ENCODE results near the gene CFAP300.

Gene CFAP300

DNA sequence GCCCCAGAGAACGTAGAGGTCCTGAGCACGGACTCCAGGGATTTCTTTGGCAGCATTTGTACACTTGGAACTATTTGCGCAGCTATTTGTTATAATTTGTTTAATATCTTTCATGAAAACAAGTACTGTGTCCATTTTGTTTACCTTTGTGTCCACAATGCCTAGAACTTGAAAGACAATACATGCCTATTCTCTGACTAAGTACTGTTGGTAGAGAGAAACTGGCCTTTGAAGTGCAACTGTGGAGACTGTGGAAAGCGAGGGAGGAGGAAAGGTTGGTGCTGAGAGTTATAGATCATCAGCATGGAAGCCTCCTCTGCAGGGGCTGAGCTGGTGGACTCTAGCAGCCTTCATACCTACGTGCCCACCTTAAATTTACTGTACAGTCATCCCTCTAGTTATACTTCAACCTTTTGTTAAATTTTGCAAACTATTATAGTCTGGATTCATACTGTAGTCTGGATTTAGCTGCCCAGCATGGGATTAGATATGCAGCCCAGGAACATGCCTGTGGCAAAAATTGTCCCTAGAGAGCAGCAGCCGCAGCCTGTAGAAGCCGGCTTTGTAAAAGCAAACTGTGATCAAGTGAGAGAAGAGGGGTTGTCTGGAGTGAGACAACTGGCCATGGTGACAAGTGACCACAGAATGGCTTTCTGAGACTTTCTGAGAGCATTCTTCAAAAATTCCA, 38.8 kb downstream of the CFAP300 start:
- H3K36me3 ChIP-seq (ENCODE audit: control insufficient read depth, insufficient read depth, low read length), result no peaks in the 10 kb centered on the region
- H3K27me3 ChIP-seq (ENCODE audit: control insufficient read depth, insufficient read depth, low read length), result no peaks in the 10 kb centered on the region
- no peaks in the 10 kb centered on the region for H3K9me3 ChIP-seq (ENCODE audit: control insufficient read depth, insufficient read depth, low read length)
- no peak overlapping the region for H3K9ac ChIP-seq (ENCODE audit: low read depth, low read length)
- H3K4me3 ChIP-seq (ENCODE audit: low read depth, low read length), result no peak overlapping the region
- H3K4me1 ChIP-seq (ENCODE audit: control insufficient read depth, insufficient read depth, low read length), result no peaks in the 10 kb centered on the region

DNA sequence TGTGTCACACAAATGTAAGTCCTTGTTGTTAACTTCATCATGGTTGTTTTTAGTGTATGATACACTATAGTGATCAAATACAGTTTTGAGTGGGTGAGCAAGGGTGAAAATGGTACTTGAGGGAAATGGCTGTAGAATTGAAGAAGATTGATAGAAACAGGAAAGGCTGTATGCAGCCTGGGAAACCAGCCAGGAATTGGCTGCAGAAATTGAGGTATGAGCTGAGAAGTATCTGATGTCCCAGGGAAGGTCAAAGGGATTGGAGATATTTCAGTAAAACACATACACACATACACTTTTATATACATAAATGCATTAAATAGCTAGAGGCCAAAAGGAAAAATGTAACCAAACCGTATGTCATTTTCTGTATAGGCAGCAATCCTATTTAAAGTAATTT, 49.9 kb downstream of the CFAP300 start:
- Histone ChIP-seq H3K27me3 (ENCODE audit: control insufficient read depth, insufficient read depth, low read length) (no peaks in the 10 kb centered on the region), H3K4me3 (ENCODE audit: low read depth, low read length) (no peak overlapping the region)

DNA sequence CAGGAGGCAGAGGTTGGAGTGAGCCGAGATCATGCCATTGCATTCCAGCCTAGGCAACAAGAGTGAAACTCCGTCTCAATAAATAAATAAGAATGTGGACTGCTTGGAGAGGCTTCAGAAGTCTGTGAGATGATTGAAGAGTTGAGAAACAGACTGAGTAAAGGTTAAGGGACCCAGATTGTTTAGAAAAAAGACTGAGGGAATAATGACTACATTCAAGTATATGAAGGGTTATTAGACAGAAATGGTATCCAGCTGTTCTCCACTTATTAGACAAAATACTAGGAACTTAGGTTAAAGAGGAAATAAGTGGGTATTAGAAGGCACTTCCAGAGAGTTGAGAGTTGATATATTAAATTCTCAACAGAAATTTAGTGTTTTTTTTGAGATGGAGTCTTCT, 52.5 kb downstream of the CFAP300 start:
- Histone ChIP-seq H3K9ac (ENCODE audit: low read depth, low read length) (no peak overlapping the region), H3K4me3 (ENCODE audit: low read depth, low read length) (no peak overlapping the region)

More for the DNA sequence above, 49.9 kb downstream of the CFAP300 start:
- no peaks in the 10 kb centered on the region for H3K36me3 ChIP-seq (ENCODE audit: control insufficient read depth, insufficient read depth, low read length)
- H3K9ac ChIP-seq (ENCODE audit: low read depth, low read length), result no peak overlapping the region
- H3K9me3 ChIP-seq (ENCODE audit: control insufficient read depth, insufficient read depth, low read length), result no peaks in the 10 kb centered on the region
- no peaks in the 10 kb centered on the region for H3K4me1 ChIP-seq (ENCODE audit: control insufficient read depth, insufficient read depth, low read length)

DNA sequence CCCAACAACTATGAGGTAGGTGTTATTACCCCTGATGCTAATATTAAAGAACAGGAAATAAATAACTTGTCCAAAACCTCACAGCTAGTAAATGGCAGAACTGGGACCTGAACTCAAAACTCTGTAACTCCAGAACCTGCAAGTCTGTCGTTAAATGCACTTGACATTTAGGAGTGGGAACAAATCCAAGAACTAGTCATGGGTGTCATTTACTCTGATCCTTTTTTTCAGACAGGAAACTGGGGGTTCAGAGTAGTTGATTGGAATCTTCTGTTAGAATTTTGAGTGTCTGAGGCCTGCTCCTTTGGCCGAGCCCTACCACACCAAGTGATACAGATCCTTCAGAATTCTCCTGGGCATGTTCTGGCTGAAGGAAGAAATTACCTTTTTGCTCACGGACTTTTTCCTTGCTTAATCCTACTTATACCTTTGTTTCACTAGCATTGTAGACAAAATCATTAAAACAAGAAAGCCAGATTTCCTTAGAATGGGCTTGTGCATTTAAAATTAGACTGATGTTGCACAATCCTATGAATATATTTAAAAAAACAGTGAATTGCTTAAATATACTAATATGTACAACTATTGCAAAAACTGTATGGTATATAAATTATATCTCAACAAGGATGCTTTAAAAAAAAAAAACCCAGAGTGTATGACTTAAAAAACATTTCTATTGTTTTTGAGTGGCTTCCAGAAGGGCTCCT, 61.6 kb downstream of the CFAP300 start:
- peaks cover 7% of the 10 kb centered on the region for H3K27me3 ChIP-seq (ENCODE audit: control insufficient read depth, insufficient read depth, low read length)
- H3K9ac ChIP-seq (ENCODE audit: low read depth, low read length), result no peak overlapping the region
- no peaks in the 10 kb centered on the region for H3K36me3 ChIP-seq (ENCODE audit: control insufficient read depth, insufficient read depth, low read length)
- H3K9me3 ChIP-seq (ENCODE audit: control insufficient read depth, insufficient read depth, low read length), result no peaks in the 10 kb centered on the region
- H3K4me3 ChIP-seq (ENCODE audit: low read depth, low read length), result peak overlapping the region; percentile 78
- peaks cover 3% of the 10 kb centered on the region for H3K4me1 ChIP-seq (ENCODE audit: control insufficient read depth, insufficient read depth, low read length)

More for the DNA sequence above, 52.5 kb downstream of the CFAP300 start:
- no peaks in the 10 kb centered on the region for H3K9me3 ChIP-seq (ENCODE audit: control insufficient read depth, insufficient read depth, low read length)
- no peaks in the 10 kb centered on the region for H3K27me3 ChIP-seq (ENCODE audit: control insufficient read depth, insufficient read depth, low read length)
- H3K36me3 ChIP-seq (ENCODE audit: control insufficient read depth, insufficient read depth, low read length), result no peaks in the 10 kb centered on the region
- no peaks in the 10 kb centered on the region for H3K4me1 ChIP-seq (ENCODE audit: control insufficient read depth, insufficient read depth, low read length)

DNA sequence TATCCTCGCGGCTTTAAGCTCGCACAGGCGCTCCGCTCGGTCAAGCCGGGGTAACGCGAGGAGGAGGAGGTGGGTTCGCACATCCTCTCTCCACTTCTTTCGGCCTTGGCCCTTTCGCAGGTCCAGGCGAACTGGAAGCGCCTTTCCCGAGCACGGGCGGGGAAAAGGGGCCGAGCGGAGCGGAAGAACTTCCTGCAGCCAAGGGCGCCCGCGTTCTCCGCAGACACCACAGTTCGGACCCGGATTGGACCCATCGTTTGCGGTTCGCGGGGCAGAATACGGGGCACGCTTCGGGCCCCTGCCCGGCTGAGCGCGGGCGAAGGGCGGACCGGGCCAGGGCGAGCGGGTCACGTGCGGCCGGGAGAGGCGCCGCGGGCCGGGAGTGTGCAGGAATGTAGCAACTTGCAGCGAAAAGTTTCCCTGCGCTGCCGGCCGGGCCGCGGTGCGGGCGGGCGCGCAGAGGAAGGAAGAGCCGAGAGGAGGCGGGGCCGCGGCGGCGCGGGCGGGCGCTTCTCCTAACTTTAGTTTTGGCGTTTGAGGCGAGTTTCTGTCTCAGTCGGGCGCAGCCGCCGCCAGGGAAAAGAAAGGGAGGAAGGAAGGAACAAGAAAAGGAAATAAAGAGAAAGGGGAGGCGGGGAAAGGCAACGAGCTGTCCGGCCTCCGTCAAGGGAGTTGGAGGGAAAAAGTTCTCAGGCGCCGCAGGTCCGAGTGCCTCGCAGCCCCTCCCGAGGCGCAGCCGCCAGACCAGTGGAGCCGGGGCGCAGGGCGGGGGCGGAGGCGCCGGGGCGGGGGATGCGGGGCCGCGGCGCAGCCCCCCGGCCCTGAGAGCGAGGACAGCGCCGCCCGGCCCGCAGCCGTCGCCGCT, 62.9 kb downstream of the CFAP300 start, which contains the start of gene YAP1:
YAP1 (plus strand) TSS at position 552 of the 865 bp plus-strand sequence. CDS start 402 bp downstream, outside the sequence.
- Histone ChIP-seq H3K4me3 (ENCODE audit: low read depth, low read length) (peak within 1 kb of the TSS; percentile 78), H3K36me3 (ENCODE audit: control insufficient read depth, insufficient read depth, low read length) (no peaks in the 10 kb centered on the region), H3K27me3 (ENCODE audit: control insufficient read depth, insufficient read depth, low read length) (peaks cover 7% of the 10 kb centered on the region), H3K9me3 (ENCODE audit: control insufficient read depth, insufficient read depth, low read length) (no peaks in the 10 kb centered on the region), H3K4me1 (ENCODE audit: control insufficient read depth, insufficient read depth, low read length) (peaks cover 13% of the 10 kb centered on the region), H3K9ac (ENCODE audit: low read depth, low read length) (peak within 1 kb of the TSS; percentile 89)

DNA sequence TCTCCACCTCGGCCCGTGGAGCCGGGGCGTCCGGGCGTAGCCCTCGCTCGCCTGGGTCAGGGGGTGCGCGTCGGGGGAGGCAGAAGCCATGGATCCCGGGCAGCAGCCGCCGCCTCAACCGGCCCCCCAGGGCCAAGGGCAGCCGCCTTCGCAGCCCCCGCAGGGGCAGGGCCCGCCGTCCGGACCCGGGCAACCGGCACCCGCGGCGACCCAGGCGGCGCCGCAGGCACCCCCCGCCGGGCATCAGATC, 63.4 kb downstream of the CFAP300 start:
- H3K27me3 ChIP-seq (ENCODE audit: control insufficient read depth, insufficient read depth, low read length), result peaks cover 7% of the 10 kb centered on the region
- peaks cover 14% of the 10 kb centered on the region for H3K4me1 ChIP-seq (ENCODE audit: control insufficient read depth, insufficient read depth, low read length)
- H3K9me3 ChIP-seq (ENCODE audit: control insufficient read depth, insufficient read depth, low read length), result no peaks in the 10 kb centered on the region
- peak overlapping the region; percentile 89 for H3K9ac ChIP-seq (ENCODE audit: low read depth, low read length)
- peak overlapping the region; percentile 78 for H3K4me3 ChIP-seq (ENCODE audit: low read depth, low read length)
- no peaks in the 10 kb centered on the region for H3K36me3 ChIP-seq (ENCODE audit: control insufficient read depth, insufficient read depth, low read length)

DNA sequence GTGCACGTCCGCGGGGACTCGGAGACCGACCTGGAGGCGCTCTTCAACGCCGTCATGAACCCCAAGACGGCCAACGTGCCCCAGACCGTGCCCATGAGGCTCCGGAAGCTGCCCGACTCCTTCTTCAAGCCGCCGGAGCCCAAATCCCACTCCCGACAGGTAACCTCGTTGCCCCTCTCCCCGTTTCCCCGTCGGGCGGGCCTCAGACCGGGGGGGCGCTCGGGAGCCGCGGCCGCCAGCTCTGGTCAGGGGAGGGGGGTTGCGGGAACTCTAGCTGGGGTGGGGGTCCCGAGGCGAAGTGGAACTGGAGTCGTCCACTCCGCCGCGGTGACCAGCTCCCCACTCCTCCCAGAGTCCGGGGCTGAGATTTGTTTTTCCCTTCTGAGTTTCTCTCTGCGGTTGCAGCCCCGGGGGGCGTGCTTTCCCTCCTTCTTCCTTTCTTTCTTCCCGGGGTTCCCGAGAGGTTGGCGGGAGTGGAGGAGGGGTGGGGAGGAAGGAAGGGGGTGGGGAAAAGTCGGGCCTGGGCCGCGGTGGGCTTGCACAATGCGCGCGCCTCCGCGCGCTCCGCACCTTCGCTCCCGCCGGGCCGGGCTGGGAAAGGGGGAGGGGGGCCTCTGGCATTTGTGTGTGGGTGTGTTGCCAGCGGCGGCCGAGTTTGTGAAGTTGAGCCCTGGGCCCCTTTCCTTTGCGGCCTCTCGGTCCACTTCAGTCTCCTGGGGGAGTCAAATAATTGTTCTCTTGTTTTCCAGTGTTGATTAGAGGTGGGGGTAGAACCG, 64.0 kb downstream of the CFAP300 start:
- H3K9me3 ChIP-seq (ENCODE audit: control insufficient read depth, insufficient read depth, low read length), result no peaks in the 10 kb centered on the region
- H3K27me3 ChIP-seq (ENCODE audit: control insufficient read depth, insufficient read depth, low read length), result peaks cover 7% of the 10 kb centered on the region
- peak overlapping the region; percentile 78 for H3K4me3 ChIP-seq (ENCODE audit: low read depth, low read length)
- no peaks in the 10 kb centered on the region for H3K36me3 ChIP-seq (ENCODE audit: control insufficient read depth, insufficient read depth, low read length)
- peak overlapping the region; percentile 92 for H3K9ac ChIP-seq (ENCODE audit: low read depth, low read length)
- H3K4me1 ChIP-seq (ENCODE audit: control insufficient read depth, insufficient read depth, low read length), result peaks cover 20% of the 10 kb centered on the region

DNA sequence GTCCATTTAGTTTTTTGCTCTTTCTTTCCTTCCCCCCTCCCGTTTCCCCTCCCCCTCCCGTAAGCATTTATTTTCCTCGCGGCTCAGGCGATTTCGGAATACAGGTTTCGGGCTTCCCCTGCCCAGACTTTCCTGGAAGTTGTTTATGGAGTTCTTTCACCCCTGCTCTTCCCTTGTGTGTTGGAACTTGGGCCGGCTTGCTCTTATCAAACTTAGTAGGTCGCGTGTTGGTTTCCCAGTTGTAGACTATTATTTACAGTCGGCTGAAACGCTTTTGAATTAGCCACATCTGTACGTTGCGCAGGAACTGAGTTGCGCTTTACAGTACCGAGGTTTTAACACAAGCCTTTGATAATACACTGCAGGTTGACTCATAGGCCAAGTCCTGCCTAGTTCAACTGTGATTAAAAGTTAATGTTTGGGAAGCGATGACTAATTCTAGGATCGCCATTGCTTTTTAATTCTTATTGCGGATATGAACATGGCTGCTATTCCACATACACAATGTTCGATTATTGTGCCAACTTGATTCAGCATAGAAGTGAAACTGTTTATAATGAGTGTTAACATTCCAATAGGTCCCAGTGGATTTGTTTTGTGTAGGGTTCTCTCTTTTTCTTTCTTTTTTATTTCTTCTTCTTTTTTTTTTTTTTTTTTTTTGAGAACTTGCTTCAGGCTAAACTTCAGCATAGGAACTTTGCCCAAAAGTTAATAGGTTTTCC, 64.7 kb downstream of the CFAP300 start:
- Histone ChIP-seq H3K4me1 (ENCODE audit: control insufficient read depth, insufficient read depth, low read length) (peaks cover 26% of the 10 kb centered on the region), H3K4me3 (ENCODE audit: low read depth, low read length) (peak overlapping the region; percentile 78), H3K9ac (ENCODE audit: low read depth, low read length) (peak overlapping the region; percentile 92), H3K36me3 (ENCODE audit: control insufficient read depth, insufficient read depth, low read length) (no peaks in the 10 kb centered on the region), H3K9me3 (ENCODE audit: control insufficient read depth, insufficient read depth, low read length) (no peaks in the 10 kb centered on the region), H3K27me3 (ENCODE audit: control insufficient read depth, insufficient read depth, low read length) (peaks cover 7% of the 10 kb centered on the region)

DNA sequence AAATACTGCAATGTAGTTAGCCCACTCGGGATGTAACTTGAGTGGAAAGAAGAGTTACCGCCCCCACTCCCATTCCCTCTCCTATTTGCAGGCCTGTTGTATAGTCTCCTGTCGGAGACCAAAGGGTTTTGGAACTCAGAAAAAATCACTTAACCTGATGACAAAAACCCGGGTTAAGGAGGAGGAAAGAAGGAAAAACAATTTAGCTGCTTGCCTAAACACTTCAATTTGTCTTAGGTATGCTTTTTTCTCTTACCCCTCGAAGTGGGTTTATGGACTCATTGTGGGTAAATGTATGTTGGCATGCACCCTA, 65.2 kb downstream of the CFAP300 start:
- H3K4me3 ChIP-seq (ENCODE audit: low read depth, low read length), result peak overlapping the region; percentile 78
- H3K9ac ChIP-seq (ENCODE audit: low read depth, low read length), result peak overlapping the region; percentile 92
- H3K36me3 ChIP-seq (ENCODE audit: control insufficient read depth, insufficient read depth, low read length), result no peaks in the 10 kb centered on the region
- H3K27me3 ChIP-seq (ENCODE audit: control insufficient read depth, insufficient read depth, low read length), result peaks cover 7% of the 10 kb centered on the region
- peaks cover 28% of the 10 kb centered on the region for H3K4me1 ChIP-seq (ENCODE audit: control insufficient read depth, insufficient read depth, low read length)
- no peaks in the 10 kb centered on the region for H3K9me3 ChIP-seq (ENCODE audit: control insufficient read depth, insufficient read depth, low read length)

DNA sequence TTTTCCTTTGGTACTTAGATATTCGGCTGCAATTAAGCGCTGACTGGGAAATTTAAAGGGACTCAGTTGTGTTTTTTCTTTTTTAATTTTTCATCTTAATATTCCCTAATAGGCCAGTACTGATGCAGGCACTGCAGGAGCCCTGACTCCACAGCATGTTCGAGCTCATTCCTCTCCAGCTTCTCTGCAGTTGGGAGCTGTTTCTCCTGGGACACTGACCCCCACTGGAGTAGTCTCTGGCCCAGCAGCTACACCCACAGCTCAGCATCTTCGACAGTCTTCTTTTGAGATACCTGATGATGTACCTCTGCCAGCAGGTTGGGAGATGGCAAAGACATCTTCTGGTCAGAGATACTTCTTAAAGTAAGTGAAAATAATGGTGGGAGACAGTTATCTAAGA, 66.8 kb downstream of the CFAP300 start:
- no peaks in the 10 kb centered on the region for H3K36me3 ChIP-seq (ENCODE audit: control insufficient read depth, insufficient read depth, low read length)
- peaks cover 40% of the 10 kb centered on the region for H3K4me1 ChIP-seq (ENCODE audit: control insufficient read depth, insufficient read depth, low read length)
- H3K9ac ChIP-seq (ENCODE audit: low read depth, low read length), result no peak overlapping the region
- H3K27me3 ChIP-seq (ENCODE audit: control insufficient read depth, insufficient read depth, low read length), result no peaks in the 10 kb centered on the region
- H3K4me3 ChIP-seq (ENCODE audit: low read depth, low read length), result peak overlapping the region; percentile 4
- H3K9me3 ChIP-seq (ENCODE audit: control insufficient read depth, insufficient read depth, low read length), result no peaks in the 10 kb centered on the region

DNA sequence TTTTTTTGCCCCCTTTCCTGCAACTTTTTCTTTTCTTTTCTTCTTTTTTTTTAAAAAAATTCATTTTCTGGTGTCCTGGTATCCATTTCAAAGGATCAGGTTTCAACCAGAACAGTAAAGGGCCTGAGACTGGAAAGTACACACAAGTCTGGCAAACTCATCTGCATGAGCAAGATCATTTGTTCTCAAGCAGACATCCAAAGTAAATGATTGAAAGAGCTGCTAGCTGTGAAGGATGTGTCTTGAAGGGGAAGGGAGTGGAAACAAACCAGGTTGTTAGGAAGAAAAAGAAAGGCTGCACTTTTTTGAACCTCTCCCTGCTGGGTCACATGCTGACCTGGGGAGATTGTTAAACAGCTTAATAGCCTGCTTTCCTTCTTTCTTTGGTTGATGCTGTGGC, 68.3 kb downstream of the CFAP300 start:
- Histone ChIP-seq H3K9ac (ENCODE audit: low read depth, low read length) (no peak overlapping the region), H3K9me3 (ENCODE audit: control insufficient read depth, insufficient read depth, low read length) (no peaks in the 10 kb centered on the region), H3K36me3 (ENCODE audit: control insufficient read depth, insufficient read depth, low read length) (no peaks in the 10 kb centered on the region), H3K27me3 (ENCODE audit: control insufficient read depth, insufficient read depth, low read length) (no peaks in the 10 kb centered on the region), H3K4me3 (ENCODE audit: low read depth, low read length) (no peak overlapping the region), H3K4me1 (ENCODE audit: control insufficient read depth, insufficient read depth, low read length) (peaks cover 53% of the 10 kb centered on the region)

Data from iPS-15b (cell line).